Measurements from ENCODE around the gene TMEM141. TPM values are rescaled to one million over a fixed set of nuclear protein-coding genes. Genes with fewer than 3 reads are reported as not detected.
A peak's percentile ranks its signal among the peaks of the same experiment; 100 is the strongest.

The TMEM141 gene
- total and polyA plus RNA-seq, 10 of the 15 experiments (the other 5 are each of a cell fraction or from before 2014, with no cell fraction given) = 7.8 to 48.6 (median 34.4) TPM

- no peak for TF ChIP-seq CUX1 (IDR thresholded peaks at IDR 0.05; ENCODE audit: insufficient replicate concordance, low read depth, low read length)
- TF ChIP-seq SMC3 (IDR thresholded peaks at IDR 0.05; ENCODE audit: borderline replicate concordance, low read length) = no peak
- TF ChIP-seq ETV6 (conservative IDR thresholded peaks at IDR 0.05 in 1 of 2, IDR thresholded peaks at IDR 0.05 in 1 of 2; ENCODE audit: borderline replicate concordance in 1 of 2, low read depth in 1 of 2) = no peak
- TF ChIP-seq CHD2 (IDR thresholded peaks at IDR 0.05; ENCODE audit: borderline replicate concordance, low read depth, low read length) = no peak
- TF ChIP-seq, protein P1, sequence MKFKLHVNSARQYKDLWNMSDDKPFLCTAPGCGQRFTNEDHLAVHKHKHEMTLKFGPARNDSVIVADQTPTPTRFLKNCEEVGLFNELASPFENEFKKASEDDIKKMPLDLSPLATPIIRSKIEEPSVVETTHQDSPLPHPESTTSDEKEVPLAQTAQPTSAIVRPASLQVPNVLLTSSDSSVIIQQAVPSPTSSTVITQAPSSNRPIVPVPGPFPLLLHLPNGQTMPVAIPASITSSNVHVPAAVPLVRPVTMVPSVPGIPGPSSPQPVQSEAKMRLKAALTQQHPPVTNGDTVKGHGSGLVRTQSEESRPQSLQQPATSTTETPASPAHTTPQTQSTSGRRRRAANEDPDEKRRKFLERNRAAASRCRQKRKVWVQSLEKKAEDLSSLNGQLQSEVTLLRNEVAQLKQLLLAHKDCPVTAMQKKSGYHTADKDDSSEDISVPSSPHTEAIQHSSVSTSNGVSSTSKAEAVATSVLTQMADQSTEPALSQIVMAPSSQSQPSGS (IDR thresholded peaks at IDR 0.05; ENCODE audit: low read length) = no peak
- TF ChIP-seq ZBED1 (IDR thresholded peaks at IDR 0.05; ENCODE audit: borderline replicate concordance) = no peak
- TF ChIP-seq WRNIP1 (IDR thresholded peaks at IDR 0.05; ENCODE audit: borderline replicate concordance, low read depth, low read length) = no peak
- no peak for TF ChIP-seq RAD51 (IDR thresholded peaks at IDR 0.05)
- no peak for TF ChIP-seq TARDBP (IDR thresholded peaks at IDR 0.05; ENCODE audit: borderline replicate concordance)
- no peak for TF ChIP-seq GABPA (IDR thresholded peaks at IDR 0.05; ENCODE audit: low read depth)
- no peak for TF ChIP-seq ZNF622 (IDR thresholded peaks at IDR 0.05)
- TF ChIP-seq DPF2 (IDR thresholded peaks at IDR 0.05) = no peak; the same call in 1 of the 2 replicates
- TF ChIP-seq CBFB (IDR thresholded peaks at IDR 0.05; ENCODE audit: low read depth) = peak; percentile 39; the same call in 1 of the 2 replicates
- TF ChIP-seq FOXK2 (IDR thresholded peaks at IDR 0.05) = no peak
- no peak for TF ChIP-seq SMAD1 (IDR thresholded peaks at IDR 0.05; ENCODE audit: low read depth, partially characterized antibody)
- no peak for TF ChIP-seq ZBTB33 (IDR thresholded peaks at IDR 0.05)
- no peak for TF ChIP-seq E2F8 (IDR thresholded peaks at IDR 0.05; ENCODE audit: low read depth, partially characterized antibody)
- no peak for TF ChIP-seq SREBF1 (IDR thresholded peaks at IDR 0.05; ENCODE audit: low read length)
- no peak for TF ChIP-seq MEF2A (IDR thresholded peaks at IDR 0.05; ENCODE audit: insufficient read depth, low read depth, low read length)
- TF ChIP-seq HDGF (IDR thresholded peaks at IDR 0.05) = no peak
These were observed 16.3 kb downstream of the TMEM141 start, which contains the start of gene RABL6 (continued) for GRCh38 chr9:136807281-136808074.
